Esophagus (tissue), 2 donors: ENCODE results near the gene CBLL1. TPM values are rescaled to one million over a fixed set of nuclear protein-coding genes. Genes with fewer than 3 reads are reported as not detected.

ENCODE experiments used
- H3K27ac ChIP-seq, 2 donors: one replicate each; pipeline ENCODE4 v1.5.1; 2013; ENCODE audit warnings: low read depth in 2 of 2, mild to moderate bottlenecking in 2 of 2, inconsistent platforms in 1 of 2, low read length in 1 of 2, moderate library complexity in 1 of 2
- H3K27me3 ChIP-seq, 2 donors: one replicate each; pipeline ENCODE4 v1.6.1; 2013; ENCODE audit warnings: low read length in 2 of 2, control low read depth in 1 of 2, mild to moderate bottlenecking in 1 of 2; ENCODE audit not compliant: insufficient read depth in 2 of 2, control insufficient read depth in 1 of 2
- H3K36me3 ChIP-seq, 2 donors: one replicate each; pipeline ENCODE4 v1.6.1; 2013; ENCODE audit warnings: low read length in 1 of 2; ENCODE audit not compliant: control insufficient read depth in 2 of 2, insufficient read depth in 2 of 2
- H3K4me1 ChIP-seq, 2 donors: one replicate each; pipeline ENCODE4 v1.6.1; 2013; ENCODE audit warnings: low read length in 1 of 2; ENCODE audit not compliant: control insufficient read depth in 2 of 2, insufficient read depth in 2 of 2
- H3K4me3 ChIP-seq, 2 donors: one replicate each; pipeline ENCODE4 v1.5.1; 2013; ENCODE audit warnings: low read length in 2 of 2, mild to moderate bottlenecking in 2 of 2, low read depth in 1 of 2, moderate library complexity in 1 of 2
- H3K9me3 ChIP-seq, 2 donors: one replicate each; pipeline ENCODE4 v1.6.1; 2013; ENCODE audit warnings: mild to moderate bottlenecking in 2 of 2, low read depth in 1 of 2, low read length in 1 of 2, moderate library complexity in 1 of 2; ENCODE audit not compliant: control insufficient read depth in 2 of 2, insufficient read depth in 1 of 2
- WGBS, 2 donors: extraction: QIAGEN DNeasy Blood & Tissue Kit; methylation state at CpG; one replicate each; pipeline ENCODE4 v1.1.7; 2013; 5-methylcytosine and 5-hydroxymethylcytosine counted together
- polyA plus RNA-seq, 2 donors: library from polyadenylated mRNA; stranded (reverse); fragments of 200-250 nt; gene quantifications; one replicate each; pipeline ENCODE4 v1.2.3, GENCODE V29; 2013
- donor health status: healthy with polysubstance abuse.
- donor health status: Bipolar disorder and iron deficiency.

Gene CBLL1
- polyA plus RNA-seq, 2 donors = 4.2 to 6.5 TPM

DNA sequence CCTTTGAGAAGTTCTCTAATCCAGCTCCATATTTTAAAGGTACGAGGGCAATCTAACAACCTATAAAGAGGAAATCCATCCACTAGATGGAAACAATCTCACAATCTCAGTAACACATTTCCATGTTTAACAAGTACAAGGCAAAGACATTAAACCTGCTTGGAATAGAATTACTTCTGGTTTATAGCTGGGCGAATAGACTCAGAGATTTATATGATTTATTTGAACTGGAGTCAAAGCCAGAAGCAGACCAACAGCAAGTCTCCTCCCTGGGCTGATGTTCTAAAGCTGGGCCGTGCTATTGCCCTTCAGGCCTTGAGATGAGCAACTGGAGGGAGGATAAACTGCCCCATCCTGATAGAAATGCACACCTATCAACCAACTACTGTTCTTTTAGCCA is 33.8 kb downstream of the CBLL1 start:
- Histone ChIP-seq H3K4me3 (no peak overlapping the region), H3K4me1 (no peaks in the 10 kb centered on the region), H3K36me3 (no peaks in the 10 kb centered on the region), H3K27ac (no peak overlapping the region), H3K27me3 (no peaks in the 10 kb centered on the region), H3K9me3 (no peaks in the 10 kb centered on the region)
- WGBS, 2 donors = 84 to 87% methylated on average over 3 of the region's 3 CpGs

GRCh38 chr7:107778283-107778682 is 34.3 kb downstream of the CBLL1 start:
- no peaks in the 10 kb centered on the region for H3K36me3 ChIP-seq
- H3K4me3 ChIP-seq = no peak overlapping the region
- H3K4me1 ChIP-seq = no peaks in the 10 kb centered on the region
- no peaks in the 10 kb centered on the region for H3K27me3 ChIP-seq
- no peaks in the 10 kb centered on the region for H3K9me3 ChIP-seq
- H3K27ac ChIP-seq = no peak overlapping the region
- 80 to 87% methylated on average over 4 of the region's 4 CpGs for WGBS, 2 donors

DNA sequence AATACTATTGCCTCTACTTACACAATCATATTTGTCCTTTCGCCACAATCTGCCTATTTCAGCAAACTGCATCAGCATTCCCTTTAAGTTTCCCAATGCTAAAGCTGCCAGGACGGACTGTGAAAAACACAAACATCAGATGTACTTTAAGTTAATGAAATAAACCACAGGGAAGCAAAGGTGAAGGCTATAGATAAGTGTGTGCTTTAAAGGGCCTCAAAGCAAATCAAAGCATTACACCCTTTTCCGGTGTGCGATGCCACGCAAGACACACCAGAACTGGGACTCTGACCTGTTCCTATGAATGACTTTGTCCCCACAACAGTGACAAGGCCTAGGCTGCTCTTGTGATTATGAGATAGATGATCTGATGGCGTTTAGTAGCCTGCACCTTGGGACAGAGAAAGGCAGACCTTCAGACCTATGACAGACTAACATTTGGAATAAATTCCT is 35.7 kb downstream of the CBLL1 start:
- no peaks in the 10 kb centered on the region for H3K4me1 ChIP-seq
- H3K27me3 ChIP-seq = no peaks in the 10 kb centered on the region
- H3K27ac ChIP-seq = no peak overlapping the region
- 80 to 82% methylated on average over 6 of the region's 6 CpGs for WGBS, 2 donors
- H3K36me3 ChIP-seq = no peaks in the 10 kb centered on the region
- no peaks in the 10 kb centered on the region for H3K9me3 ChIP-seq
- no peak overlapping the region for H3K4me3 ChIP-seq

DNA sequence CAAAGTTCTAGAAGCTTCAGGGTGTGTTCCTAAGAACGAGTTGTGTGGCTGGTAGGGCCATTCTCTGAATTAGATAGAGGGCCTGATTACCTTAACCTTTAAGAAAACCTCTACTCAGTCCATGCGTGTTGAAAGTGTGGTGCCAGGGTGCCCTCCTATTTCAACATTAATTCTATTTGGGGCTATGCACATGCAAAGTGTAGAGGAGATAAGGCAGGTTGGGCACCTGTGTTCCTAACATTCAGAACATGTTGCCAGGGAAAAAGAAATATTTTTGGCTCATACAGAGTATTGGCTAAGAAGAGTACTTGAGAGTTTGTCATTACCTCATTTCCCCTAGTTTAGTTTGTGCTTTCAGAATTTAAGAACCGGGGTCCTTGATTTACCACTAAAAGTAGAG is 38.4 kb downstream of the CBLL1 start:
- no peak overlapping the region for H3K27ac ChIP-seq
- no peaks in the 10 kb centered on the region for H3K4me1 ChIP-seq
- no peaks in the 10 kb centered on the region for H3K9me3 ChIP-seq
- H3K4me3 ChIP-seq = no peak overlapping the region
- no peaks in the 10 kb centered on the region for H3K36me3 ChIP-seq
- no peaks in the 10 kb centered on the region for H3K27me3 ChIP-seq
- 68 to 71% methylated on average over 3 of the region's 3 CpGs for WGBS, 2 donors

- no peak overlapping the region for H3K27ac ChIP-seq
- H3K4me3 ChIP-seq = no peak overlapping the region
- 90 to 94% methylated on average over 1 of the region's 1 CpG for WGBS, 2 donors
- H3K9me3 ChIP-seq = no peaks in the 10 kb centered on the region
- no peaks in the 10 kb centered on the region for H3K27me3 ChIP-seq
- H3K4me1 ChIP-seq = no peaks in the 10 kb centered on the region
- no peaks in the 10 kb centered on the region for H3K36me3 ChIP-seq
Measured at GRCh38 chr7:107783648-107784047, 39.7 kb downstream of the CBLL1 start.

GRCh38 chr7:107785170-107785569 is 41.2 kb downstream of the CBLL1 start:
- no peaks in the 10 kb centered on the region for H3K27me3 ChIP-seq
- no peak overlapping the region for H3K27ac ChIP-seq
- no peak overlapping the region for H3K4me3 ChIP-seq
- H3K9me3 ChIP-seq = no peaks in the 10 kb centered on the region
- whole genome bisulfite sequencing, 2 donors = 79 to 83% methylated on average over 2 of the region's 2 CpGs
- no peaks in the 10 kb centered on the region for H3K4me1 ChIP-seq
- H3K36me3 ChIP-seq = no peaks in the 10 kb centered on the region

GRCh38 chr7:107785926-107786325 is 42.0 kb downstream of the CBLL1 start:
- no peaks in the 10 kb centered on the region for H3K9me3 ChIP-seq
- no peaks in the 10 kb centered on the region for H3K36me3 ChIP-seq
- no peak overlapping the region for H3K4me3 ChIP-seq
- 26 to 33% methylated on average over 2 of the region's 2 CpGs for WGBS, 2 donors
- H3K4me1 ChIP-seq = no peaks in the 10 kb centered on the region
- no peaks in the 10 kb centered on the region for H3K27me3 ChIP-seq
- no peak overlapping the region for H3K27ac ChIP-seq

DNA sequence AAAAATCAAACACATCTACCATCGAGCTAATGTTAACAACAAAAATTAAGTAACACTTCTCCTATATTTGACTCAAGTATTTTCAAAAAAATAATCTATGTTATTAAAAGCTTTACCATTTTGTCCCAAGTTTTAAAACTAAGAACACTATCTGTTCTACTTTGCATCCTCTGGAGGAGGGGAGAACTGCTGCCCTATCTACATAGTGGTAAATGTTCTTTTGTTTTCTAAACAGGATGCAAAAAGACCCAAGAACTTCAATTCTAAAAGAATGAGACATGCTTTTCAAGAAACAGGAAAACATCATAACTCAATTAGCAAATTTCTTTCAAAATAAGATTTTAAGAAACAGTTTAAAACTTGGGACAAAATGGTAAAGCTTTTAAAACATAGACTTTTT is 44.3 kb downstream of the CBLL1 start:
- Histone ChIP-seq H3K27me3 (no peaks in the 10 kb centered on the region), H3K4me1 (no peaks in the 10 kb centered on the region), H3K9me3 (no peaks in the 10 kb centered on the region), H3K36me3 (no peaks in the 10 kb centered on the region), H3K4me3 (no peak overlapping the region), H3K27ac (no peak overlapping the region)
- 84 to 89% methylated on average over 1 of the region's 1 CpG for WGBS, 2 donors

GRCh38 chr7:107788662-107789061 is 44.7 kb downstream of the CBLL1 start:
- Histone ChIP-seq H3K27ac (no peak overlapping the region), H3K4me3 (no peak overlapping the region), H3K36me3 (no peaks in the 10 kb centered on the region), H3K4me1 (no peaks in the 10 kb centered on the region), H3K27me3 (no peaks in the 10 kb centered on the region), H3K9me3 (no peaks in the 10 kb centered on the region)
- 60 to 77% methylated on average over 3 of the region's 3 CpGs for WGBS, 2 donors

DNA sequence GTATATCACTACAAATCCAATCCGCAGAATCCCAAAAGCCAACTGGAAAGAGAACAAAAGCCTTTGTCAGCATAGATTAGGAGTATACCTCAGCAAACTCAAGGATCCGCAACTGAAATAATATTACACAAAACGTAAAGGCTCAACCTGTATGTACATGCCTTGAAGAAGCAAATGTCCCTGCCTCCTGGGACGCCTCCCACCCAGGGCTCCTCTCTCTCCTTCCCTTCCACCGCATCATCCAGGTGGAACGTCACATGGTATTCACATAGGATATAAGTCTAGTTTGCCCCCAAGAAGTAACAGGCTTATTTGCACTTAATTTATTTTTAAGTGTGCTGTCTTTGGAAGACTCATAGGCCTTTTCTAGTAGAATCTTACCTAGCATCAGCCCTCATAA is 45.7 kb downstream of the CBLL1 start:
- 67 to 69% methylated on average over 6 of the region's 6 CpGs for WGBS, 2 donors
- Histone ChIP-seq H3K4me1 (no peaks in the 10 kb centered on the region), H3K9me3 (no peaks in the 10 kb centered on the region), H3K27ac (no peak overlapping the region), H3K27me3 (no peaks in the 10 kb centered on the region), H3K4me3 (no peak overlapping the region), H3K36me3 (no peaks in the 10 kb centered on the region)
